AG09309 (cell line): ENCODE results near the gene SMAD2.

Experiments
- DNase-seq: peaks from one replicate; pipeline ENCODE4 v3.0.0-alpha.2; 2010; ENCODE audit warnings: low read depth
- H3K4me3 ChIP-seq: 2 replicates; pipeline ENCODE4 v1.5.1; 2011; ENCODE audit warnings: mild to moderate bottlenecking, low read depth, low read length, moderate library complexity; ENCODE audit not compliant: control insufficient read depth
- TF ChIP-seq, protein P1 (sequence below): IDR thresholded peaks from 2 replicates; pipeline ENCODE4 v1.5.1; 2011; ENCODE audit warnings: mild to moderate bottlenecking, low read depth, low read length, inconsistent platforms; ENCODE audit not compliant: insufficient read depth, control insufficient read depth; ENCODE audit errors: missing control alignments

Gene SMAD2

DNA sequence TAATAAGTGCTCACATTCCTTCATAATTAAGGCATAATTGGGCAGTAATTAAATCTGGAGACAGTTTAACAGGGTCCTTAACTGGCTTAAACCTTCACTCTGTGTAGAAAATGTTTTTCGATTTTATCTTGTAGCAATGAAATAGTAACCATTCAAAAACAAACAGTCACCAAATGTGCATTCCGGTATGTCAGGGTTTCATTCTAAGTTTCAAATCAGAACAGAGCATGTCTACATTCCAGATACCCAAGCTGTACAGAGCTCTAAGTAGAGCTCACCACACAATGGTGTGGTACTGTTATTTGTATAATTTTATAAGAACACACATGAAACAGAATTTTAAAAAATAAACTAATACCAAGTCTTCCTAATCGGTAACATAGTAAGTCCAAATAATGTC, 52.6 kb downstream of the SMAD2 start:
- no peak overlapping the region for H3K4me3 ChIP-seq
- TF ChIP-seq, protein P1, sequence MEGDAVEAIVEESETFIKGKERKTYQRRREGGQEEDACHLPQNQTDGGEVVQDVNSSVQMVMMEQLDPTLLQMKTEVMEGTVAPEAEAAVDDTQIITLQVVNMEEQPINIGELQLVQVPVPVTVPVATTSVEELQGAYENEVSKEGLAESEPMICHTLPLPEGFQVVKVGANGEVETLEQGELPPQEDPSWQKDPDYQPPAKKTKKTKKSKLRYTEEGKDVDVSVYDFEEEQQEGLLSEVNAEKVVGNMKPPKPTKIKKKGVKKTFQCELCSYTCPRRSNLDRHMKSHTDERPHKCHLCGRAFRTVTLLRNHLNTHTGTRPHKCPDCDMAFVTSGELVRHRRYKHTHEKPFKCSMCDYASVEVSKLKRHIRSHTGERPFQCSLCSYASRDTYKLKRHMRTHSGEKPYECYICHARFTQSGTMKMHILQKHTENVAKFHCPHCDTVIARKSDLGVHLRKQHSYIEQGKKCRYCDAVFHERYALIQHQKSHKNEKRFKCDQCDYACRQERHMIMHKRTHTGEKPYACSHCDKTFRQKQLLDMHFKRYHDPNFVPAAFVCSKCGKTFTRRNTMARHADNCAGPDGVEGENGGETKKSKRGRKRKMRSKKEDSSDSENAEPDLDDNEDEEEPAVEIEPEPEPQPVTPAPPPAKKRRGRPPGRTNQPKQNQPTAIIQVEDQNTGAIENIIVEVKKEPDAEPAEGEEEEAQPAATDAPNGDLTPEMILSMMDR = no peak
- DNase-seq = no peak

DNA sequence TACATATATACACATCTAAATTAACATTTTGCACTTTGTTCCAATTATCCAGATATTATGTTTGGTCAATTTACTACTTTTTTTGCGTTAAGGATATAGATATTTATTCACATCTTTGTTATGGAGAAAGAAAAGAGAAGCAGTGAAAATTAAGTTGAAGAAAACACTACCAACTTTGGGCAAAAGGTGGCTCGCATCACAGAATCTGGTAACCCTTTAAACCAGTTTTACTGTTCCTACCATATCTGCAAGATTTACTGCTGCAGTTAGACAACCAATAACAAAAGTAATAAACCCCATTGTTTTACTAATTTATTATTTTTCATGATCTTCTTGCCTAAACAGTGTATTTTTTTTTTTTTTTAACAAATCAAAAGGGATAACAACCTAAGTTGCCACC, 53.6 kb downstream of the SMAD2 start:
- no peak for DNase-seq
- no peak overlapping the region for H3K4me3 ChIP-seq
- TF ChIP-seq, protein P1 = no peak

DNA sequence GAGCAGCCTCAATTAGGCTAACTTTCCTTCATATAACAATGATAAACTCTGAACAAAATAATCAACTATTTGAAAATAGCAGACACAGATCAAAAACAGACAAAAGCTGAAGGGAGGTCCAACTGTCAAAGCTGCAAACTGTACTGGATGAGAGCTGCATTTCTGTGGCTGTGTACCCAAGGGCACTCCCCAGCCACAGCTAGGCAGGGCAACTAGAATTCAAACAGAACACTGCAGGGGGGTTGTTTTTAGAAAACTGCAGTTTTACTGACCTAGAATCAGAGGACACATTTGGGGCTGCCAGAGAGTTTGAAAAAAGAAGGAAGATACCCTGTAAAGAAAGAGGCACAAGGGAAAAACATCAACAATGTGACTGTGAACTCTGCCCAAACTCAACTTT, 56.8 kb downstream of the SMAD2 start:
- H3K4me3 ChIP-seq = no peak overlapping the region
- no peak for DNase-seq
- TF ChIP-seq, protein P1 = no peak

DNA sequence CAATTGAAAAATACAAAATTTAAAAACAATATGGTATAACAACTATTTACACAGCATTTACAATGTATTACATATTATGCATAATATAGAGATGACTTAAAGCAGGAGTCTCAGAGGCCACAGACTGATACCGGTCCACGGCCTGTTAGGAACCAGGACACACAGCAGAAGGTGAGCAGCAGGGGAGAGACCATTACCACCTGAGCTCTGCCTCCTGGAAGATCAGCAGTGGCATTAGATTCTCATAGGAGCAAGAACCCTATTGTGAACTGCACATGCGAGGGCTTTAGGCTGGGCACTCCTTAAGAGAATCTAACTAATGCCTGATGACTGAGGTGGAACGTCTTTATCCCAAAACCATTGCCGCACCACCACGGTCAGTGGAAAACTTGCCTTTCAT, 58.0 kb downstream of the SMAD2 start:
- no peak for DNase-seq
- H3K4me3 ChIP-seq = no peak overlapping the region
- TF ChIP-seq, protein P1 = no peak

DNA sequence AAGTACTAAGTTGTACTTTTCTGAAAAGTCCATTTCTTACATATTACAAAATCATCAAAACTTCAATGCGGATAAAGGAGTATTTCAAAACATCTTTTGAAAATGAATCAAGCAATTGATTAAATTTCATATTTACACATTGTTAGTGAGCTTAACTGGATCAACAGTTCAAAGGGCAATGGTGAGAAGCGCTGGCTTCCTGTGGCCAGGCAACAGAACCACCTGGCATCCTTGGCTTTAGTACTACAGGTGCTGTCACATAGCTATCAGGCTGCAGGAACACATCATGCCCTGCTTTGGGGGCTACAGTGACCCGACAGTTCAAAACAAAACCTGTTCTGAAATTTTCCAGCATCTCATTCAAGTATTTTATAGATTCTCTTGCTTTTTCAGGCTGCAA, 59.2 kb downstream of the SMAD2 start:
- no peak for DNase-seq
- TF ChIP-seq, protein P1 = no peak
- no peak overlapping the region for H3K4me3 ChIP-seq

DNA sequence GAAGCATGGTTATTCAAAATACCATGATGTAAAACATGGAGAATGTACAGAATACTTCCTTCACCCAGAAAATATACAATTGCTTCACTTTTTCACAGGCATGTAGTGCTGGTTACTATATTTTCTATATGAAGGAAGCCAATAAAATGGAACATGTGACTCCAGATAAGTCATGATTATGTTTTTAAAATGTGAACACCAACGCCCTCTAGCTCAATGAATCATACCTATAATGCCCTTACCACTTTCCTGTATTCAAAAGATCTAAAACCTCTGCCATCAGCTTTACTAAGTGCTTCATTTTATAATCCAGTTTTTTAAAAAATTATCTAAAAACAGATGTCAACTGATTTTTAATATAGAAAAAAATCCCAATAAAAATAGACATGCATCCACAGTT, 59.9 kb downstream of the SMAD2 start:
- TF ChIP-seq, protein P1 = no peak
- no peak overlapping the region for H3K4me3 ChIP-seq
- DNase-seq = no peak

DNA sequence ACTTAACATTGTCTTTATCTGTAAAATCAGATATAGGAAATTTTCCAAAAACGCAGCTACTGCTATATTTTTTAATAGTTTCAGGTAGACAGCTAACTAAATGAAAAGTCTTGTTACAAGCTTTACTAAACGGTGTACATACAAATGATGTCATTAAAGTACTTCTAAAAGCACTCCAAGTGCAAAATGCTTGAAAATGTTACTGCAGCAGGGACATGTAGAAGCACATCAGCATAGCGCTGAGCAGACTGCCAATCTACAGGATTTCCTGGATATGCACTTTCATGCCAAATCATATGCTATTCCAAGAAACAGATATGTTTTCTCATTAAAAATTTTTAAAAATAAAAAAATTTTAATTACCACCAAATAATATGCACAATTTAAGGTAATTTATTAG, 61.7 kb downstream of the SMAD2 start:
- TF ChIP-seq, protein P1 = no peak
- H3K4me3 ChIP-seq = no peak overlapping the region
- no peak for DNase-seq
